GM18502 (cell line): ENCODE results near the gene SUN5.

Experiments used
- ATAC-seq: cut with Tn5 transposase; IDR thresholded peaks from one replicate; pipeline ENCODE4 v1.9.1; 2021; ENCODE audit warnings: mild to moderate bottlenecking; ENCODE audit not compliant: unreplicated experiment, poor library complexity

Gene SUN5

GRCh38 chr20:32943490-32944052, 60.7 kb downstream of the SUN5 start:
- ATAC-seq = no peak

GRCh38 chr20:32941155-32941885, 62.9 kb downstream of the SUN5 start:
- no peak for ATAC-seq

- ATAC-seq = no peak
Observed at GRCh38 chr20:32934580-32934979, 69.7 kb downstream of the SUN5 start.
